IPS-15b (cell line): ENCODE measurements around the gene UBASH3A.

Experiments
- H3K27me3 ChIP-seq: one replicate; pipeline ENCODE4 v1.6.1; 2013; ENCODE audit warnings: low read length; ENCODE audit not compliant: control insufficient read depth, insufficient read depth
- H3K36me3 ChIP-seq: one replicate; pipeline ENCODE4 v1.6.1; 2013; ENCODE audit warnings: low read length; ENCODE audit not compliant: control insufficient read depth, insufficient read depth
- H3K4me1 ChIP-seq: one replicate; pipeline ENCODE4 v1.6.1; 2013; ENCODE audit warnings: mild to moderate bottlenecking, low read length; ENCODE audit not compliant: control insufficient read depth, insufficient read depth
- H3K4me3 ChIP-seq: one replicate; pipeline ENCODE4 v1.5.1; 2013; ENCODE audit warnings: low read depth, low read length
- H3K9ac ChIP-seq: one replicate; pipeline ENCODE4 v1.6.1; 2013; ENCODE audit warnings: low read depth, mild to moderate bottlenecking, low read length
- H3K9me3 ChIP-seq: one replicate; pipeline ENCODE4 v1.6.1; 2013; ENCODE audit warnings: mild to moderate bottlenecking, low read length; ENCODE audit not compliant: control insufficient read depth, insufficient read depth

Gene UBASH3A

GRCh38 chr21:42451941-42452340 lies 48.2 kb downstream of the UBASH3A start:
- H3K4me3 ChIP-seq, result no peak overlapping the region
- H3K36me3 ChIP-seq, result no peaks in the 10 kb centered on the region
- H3K9ac ChIP-seq, result no peak overlapping the region
- no peaks in the 10 kb centered on the region for H3K9me3 ChIP-seq
- no peaks in the 10 kb centered on the region for H3K4me1 ChIP-seq
- no peaks in the 10 kb centered on the region for H3K27me3 ChIP-seq

- H3K27me3 ChIP-seq, result no peaks in the 10 kb centered on the region
- no peaks in the 10 kb centered on the region for H3K4me1 ChIP-seq
- no peaks in the 10 kb centered on the region for H3K9me3 ChIP-seq
- H3K36me3 ChIP-seq, result no peaks in the 10 kb centered on the region
- H3K9ac ChIP-seq, result no peak overlapping the region
- no peak overlapping the region for H3K4me3 ChIP-seq
Observed at GRCh38 chr21:42452401-42453223, 48.9 kb downstream of the UBASH3A start.

- no peaks in the 10 kb centered on the region for H3K27me3 ChIP-seq
- no peaks in the 10 kb centered on the region for H3K4me1 ChIP-seq
- H3K9ac ChIP-seq, result no peak overlapping the region
- no peaks in the 10 kb centered on the region for H3K9me3 ChIP-seq
- no peaks in the 10 kb centered on the region for H3K36me3 ChIP-seq
- H3K4me3 ChIP-seq, result no peak overlapping the region
Observed at GRCh38 chr21:42453224-42453985, 49.7 kb downstream of the UBASH3A start.

DNA sequence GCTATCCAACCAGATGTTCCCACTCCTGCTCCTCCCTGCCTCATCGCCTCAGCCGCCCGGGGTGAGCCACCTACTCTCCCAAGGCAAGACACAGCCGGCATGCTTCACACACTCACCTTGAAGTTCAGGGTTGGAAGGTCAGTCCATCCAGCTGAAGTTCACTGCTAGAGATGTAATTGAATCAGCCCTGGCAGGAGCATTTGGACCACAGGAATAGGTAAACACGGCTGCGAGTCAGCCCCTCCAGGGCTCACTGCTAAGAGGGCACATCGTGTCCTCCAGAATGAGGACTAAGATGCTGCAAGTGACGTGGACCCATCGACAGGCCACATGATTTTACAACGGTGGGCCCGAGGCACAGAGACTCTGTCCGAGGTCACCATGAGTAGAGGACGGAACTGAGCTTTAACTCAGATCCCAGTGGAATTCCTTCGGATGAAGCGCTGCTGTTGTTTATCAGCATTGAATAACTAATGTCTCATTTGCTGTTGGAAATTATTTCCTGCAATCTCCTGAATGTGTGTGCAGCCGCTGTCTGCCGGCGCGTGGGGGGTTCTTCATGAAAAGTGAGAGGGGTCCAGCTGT lies 50.4 kb downstream of the UBASH3A start:
- H3K27me3 ChIP-seq, result no peaks in the 10 kb centered on the region
- no peak overlapping the region for H3K4me3 ChIP-seq

DNA sequence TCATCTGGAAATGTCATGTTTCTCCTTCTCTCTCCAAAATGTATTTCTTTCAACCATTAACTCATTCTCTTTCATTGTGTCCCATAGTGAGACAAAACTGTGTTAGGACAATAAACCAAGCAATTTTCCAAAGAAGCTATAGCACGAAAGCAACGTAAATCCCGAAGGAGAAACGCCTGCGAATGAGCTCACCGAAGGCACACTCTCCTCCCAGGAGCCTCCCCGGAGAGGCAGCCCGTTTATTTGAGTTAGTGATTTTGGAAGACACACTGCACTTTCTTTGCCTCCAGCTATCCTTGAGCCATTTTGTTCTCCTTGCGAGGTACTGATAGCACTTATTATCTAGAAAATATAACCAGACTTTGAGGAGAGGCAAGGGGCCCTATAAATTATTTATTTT lies 51.1 kb downstream of the UBASH3A start:
- H3K36me3 ChIP-seq, result no peaks in the 10 kb centered on the region
- no peak overlapping the region for H3K4me3 ChIP-seq
- H3K9ac ChIP-seq, result no peak overlapping the region
- no peaks in the 10 kb centered on the region for H3K4me1 ChIP-seq
- no peaks in the 10 kb centered on the region for H3K9me3 ChIP-seq
- H3K27me3 ChIP-seq, result no peaks in the 10 kb centered on the region

More for the DNA sequence above, 50.4 kb downstream of the UBASH3A start:
- Histone ChIP-seq H3K9me3 (no peaks in the 10 kb centered on the region), H3K9ac (no peak overlapping the region), H3K4me1 (no peaks in the 10 kb centered on the region), H3K36me3 (no peaks in the 10 kb centered on the region)

DNA sequence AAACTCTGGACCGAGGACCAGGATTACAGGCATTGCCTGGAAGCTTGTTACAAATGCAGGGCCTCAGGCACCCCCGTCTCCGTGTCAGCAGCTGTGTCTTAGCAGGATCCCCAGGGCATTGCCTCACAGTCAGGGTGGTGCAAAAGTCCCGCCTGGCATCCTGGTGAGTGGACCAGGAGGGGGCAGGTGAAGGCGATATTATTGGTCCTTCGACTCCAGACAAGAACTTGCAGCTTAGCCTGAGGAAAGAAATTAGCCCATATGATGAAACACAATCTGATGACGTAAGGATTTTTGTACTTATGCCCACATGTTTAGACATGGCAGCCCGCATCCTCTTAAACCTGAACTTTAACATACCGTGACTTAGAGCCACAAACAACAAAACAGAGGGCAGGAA lies 51.5 kb downstream of the UBASH3A start:
- H3K27me3 ChIP-seq, result no peaks in the 10 kb centered on the region
- H3K9me3 ChIP-seq, result no peaks in the 10 kb centered on the region
- H3K9ac ChIP-seq, result no peak overlapping the region
- H3K4me3 ChIP-seq, result no peak overlapping the region
- no peaks in the 10 kb centered on the region for H3K36me3 ChIP-seq
- no peaks in the 10 kb centered on the region for H3K4me1 ChIP-seq

DNA sequence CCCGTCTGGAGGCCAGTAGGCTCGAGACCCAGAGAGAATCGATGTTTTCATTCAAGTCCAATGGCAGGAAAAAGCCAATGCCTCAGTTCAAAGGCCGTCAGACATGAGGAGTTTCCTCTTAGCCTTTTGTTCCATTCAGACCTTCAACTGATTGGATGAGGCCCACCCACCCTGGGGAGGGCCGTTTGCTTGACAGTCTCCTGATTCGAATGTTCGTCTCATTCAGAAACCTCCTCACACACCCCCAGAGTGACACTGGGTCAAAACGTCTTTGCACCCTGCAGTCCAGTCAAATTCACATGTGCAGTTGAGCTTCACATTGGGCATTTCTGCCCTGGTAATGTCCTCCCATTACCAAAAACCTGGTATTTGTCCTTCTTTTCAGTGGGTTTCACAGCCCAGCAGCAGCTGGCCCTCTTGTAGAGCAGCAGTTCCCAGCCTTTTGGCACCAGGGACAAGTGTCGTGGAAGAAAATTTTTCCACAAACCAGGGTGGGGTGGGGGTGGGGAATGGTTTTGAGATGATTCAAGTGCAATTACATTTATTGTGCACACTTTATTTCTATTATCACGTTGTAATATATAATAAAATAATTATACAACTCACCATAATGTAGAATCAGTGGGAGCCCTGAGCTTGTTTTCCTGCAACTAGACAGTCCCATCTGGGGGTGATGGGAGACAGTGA lies 52.2 kb downstream of the UBASH3A start:
- Histone ChIP-seq H3K4me3 (no peak overlapping the region), H3K36me3 (no peaks in the 10 kb centered on the region), H3K9ac (no peak overlapping the region), H3K4me1 (no peaks in the 10 kb centered on the region), H3K27me3 (no peaks in the 10 kb centered on the region), H3K9me3 (no peaks in the 10 kb centered on the region)

DNA sequence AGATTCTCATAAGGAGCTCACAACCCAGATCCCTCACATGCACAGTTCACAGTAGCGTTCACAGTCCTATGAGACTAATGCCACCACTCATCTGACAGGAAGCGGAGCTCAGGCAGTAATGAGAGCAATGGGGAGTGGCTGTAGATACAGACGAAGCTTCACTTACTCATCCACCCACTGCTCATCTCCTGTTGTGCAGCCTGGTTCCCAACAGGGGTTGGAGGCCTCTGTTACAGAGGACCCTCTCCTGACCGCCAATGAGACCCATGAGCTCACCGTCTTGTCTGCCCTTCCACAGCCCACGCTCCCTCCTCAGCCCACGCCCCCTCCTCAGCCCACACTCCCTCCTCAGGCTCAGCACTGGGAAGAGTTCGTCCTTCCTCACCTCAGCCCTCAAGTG lies 52.8 kb downstream of the UBASH3A start:
- no peaks in the 10 kb centered on the region for H3K9me3 ChIP-seq
- no peak overlapping the region for H3K9ac ChIP-seq
- no peaks in the 10 kb centered on the region for H3K4me1 ChIP-seq
- H3K4me3 ChIP-seq, result no peak overlapping the region
- no peaks in the 10 kb centered on the region for H3K27me3 ChIP-seq
- no peaks in the 10 kb centered on the region for H3K36me3 ChIP-seq

DNA sequence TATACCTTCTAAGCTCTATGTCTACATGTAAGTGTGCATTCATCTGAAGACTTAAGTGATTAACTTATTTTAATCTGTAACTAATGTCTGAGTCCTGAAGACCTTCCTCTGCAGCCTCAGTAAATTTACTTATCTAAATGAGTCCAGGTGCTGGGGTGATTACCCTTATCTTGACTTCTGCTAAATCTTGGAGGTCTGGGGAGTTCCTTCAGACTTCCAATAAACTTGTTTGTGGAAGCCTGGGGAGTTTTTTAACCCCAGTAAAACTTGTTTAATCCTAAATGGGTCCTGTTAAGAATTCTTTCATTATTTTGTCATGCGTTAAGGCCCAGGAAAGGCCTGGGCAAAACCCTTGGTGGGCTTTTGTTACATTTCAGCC lies 55.4 kb downstream of the UBASH3A start:
- Histone ChIP-seq H3K27me3 (no peaks in the 10 kb centered on the region), H3K4me1 (peaks cover 14% of the 10 kb centered on the region), H3K9ac (no peak overlapping the region), H3K36me3 (no peaks in the 10 kb centered on the region), H3K4me3 (no peak overlapping the region), H3K9me3 (no peaks in the 10 kb centered on the region)

GRCh38 chr21:42459546-42460215 lies 56.0 kb downstream of the UBASH3A start:
- H3K27me3 ChIP-seq, result no peaks in the 10 kb centered on the region
- H3K9me3 ChIP-seq, result no peaks in the 10 kb centered on the region
- H3K36me3 ChIP-seq, result no peaks in the 10 kb centered on the region
- no peak overlapping the region for H3K4me3 ChIP-seq
- H3K9ac ChIP-seq, result no peak overlapping the region
- H3K4me1 ChIP-seq, result peaks cover 14% of the 10 kb centered on the region
